Transverse colon (tissue), 4 donors: Measurements from ENCODE around the gene SMG9. TPM values are rescaled to one million over a fixed set of nuclear protein-coding genes. Genes with fewer than 3 reads are reported as not detected.

Experiments
- DNase-seq: peaks from one replicate; pipeline ENCODE4 v3.0.0-alpha.2; 2019
- H3K27ac ChIP-seq, 4 donors: fragments of 200-600 bp; sonication (generic); 2 replicates each; pipeline ENCODE4 v1.5.1; 2016 to 2018; ENCODE audit warnings: inconsistent platforms in 4 of 4
- H3K27me3 ChIP-seq: fragments of 200-600 bp; sonication (generic); 2 replicates; pipeline ENCODE4 v1.5.1; 2017; ENCODE audit warnings: inconsistent platforms
- H3K36me3 ChIP-seq, 4 donors: fragments of 200-600 bp; sonication (generic); 2 replicates each; pipeline ENCODE4 v1.5.1; 2017 to 2019; ENCODE audit warnings: inconsistent platforms in 4 of 4
- H3K4me1 ChIP-seq, 4 donors: fragments of 200-600 bp; sonication (generic); 2 replicates each; pipeline ENCODE4 v1.5.1; 2017 to 2020; ENCODE audit warnings: inconsistent platforms in 4 of 4
- H3K4me3 ChIP-seq, 4 donors: fragments of 200-600 bp; sonication (generic); 1 replicate in 1 of 4; 2 replicates in 3 of 4; pipeline versions ENCODE4 v1.5.1 to v1.6.1; 2017 to 2019; ENCODE audit warnings: inconsistent platforms in 4 of 4
- H3K9me3 ChIP-seq, 2 donors: fragments of 200-600 bp; sonication (generic); 2 replicates each; pipeline ENCODE4 v1.5.1; 2017 to 2019; ENCODE audit warnings: inconsistent platforms in 2 of 2
- EP300 ChIP-seq: sonication (generic); formaldehyde crosslinking; IDR thresholded peaks from one replicate; pipeline ENCODE4 v1.6.1; 2017; ENCODE audit warnings: antibody characterized with exemption, low read depth
- POLR2A ChIP-seq: fragments of 450-650 bp; IDR thresholded peaks from one replicate; pipeline ENCODE4 v1.6.1; 2016; ENCODE audit warnings: antibody characterized with exemption, mild to moderate bottlenecking, moderate library complexity
- POLR2AphosphoS5 ChIP-seq, 3 donors: sonication (generic); formaldehyde crosslinking; IDR thresholded peaks; one replicate each; pipeline ENCODE4 v1.6.1; 2016; ENCODE audit warnings: antibody characterized with exemption in 3 of 3
- WGBS, 2 donors: methylation state at CpG; one replicate each; pipeline ENCODE4 v1.1.5; 2018; ENCODE audit warnings: low coverage in 1 of 2; 5-methylcytosine and 5-hydroxymethylcytosine counted together
- in situ Hi-C, 4 donors: fragments of 200-750 bp; cut with MboI; loops; one replicate each; pipeline versions ENCODE4 v1.15.0 to v1.15.1; 2017; ENCODE audit warnings: low sequenced_read_pairs in 3 of 4, low pct_ligation_motif_present in 1 of 4, low pct_unique_long_range_greater_than_20kb in 1 of 4
- intact Hi-C: fragments of 100-400 bp; cut with DNase I; formaldehyde crosslinking; loops from one replicate; pipeline ENCODE4 v1.15.1; 2023; ENCODE audit warnings: low total_unique reads
- total RNA-seq, 4 donors: library from RNA; depleted of rRNA; stranded (reverse); fragments of >200 nt; gene quantifications; one replicate each; pipeline ENCODE4 v1.1.0, GENCODE V29; 2016
- TF ChIP-seq, protein P1 (sequence below), 5 experiments: fragments of 200-600 bp in 3 of 5; fragments of 450-650 bp in 2 of 5; sonication (generic) in 3 of 5; IDR thresholded peaks; 1 replicate in 2 of 5; 2 replicates in 3 of 5; pipeline ENCODE4 v1.5.1; 2016 to 2017; ENCODE audit warnings: antibody characterized with exemption in 5 of 5, inconsistent platforms in 3 of 5, mild to moderate bottlenecking in 2 of 5, moderate library complexity in 1 of 5

The SMG9 gene
- total RNA-seq, 4 donors from 2014 or later, result 4.1 to 68.7 (median 13.8) TPM

DNA sequence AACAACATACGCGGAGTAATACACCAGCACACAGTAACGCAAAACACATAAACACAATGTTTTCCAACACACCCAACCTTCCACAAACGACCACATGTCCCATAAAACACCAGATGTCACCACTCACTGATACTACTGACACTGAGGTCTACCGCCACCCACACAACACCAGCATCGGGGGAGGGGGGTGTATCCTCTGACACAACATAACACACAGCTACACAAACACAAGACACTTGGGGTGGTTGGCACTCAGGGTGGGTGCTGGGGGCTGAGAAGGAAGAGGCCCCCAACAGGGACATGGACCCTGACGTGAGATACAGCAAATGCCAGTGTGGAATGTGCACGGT, 27.5 kb upstream of the SMG9 start:
- intact Hi-C loops, result loop anchor here (5.0 kb wide), 1 partner anchor 35 kb away; no protein-coding TSS in a partner anchor
- Histone ChIP-seq H3K4me3 (no peak overlapping the region), H3K9me3 (no peaks in the 10 kb centered on the region), H3K36me3 (no peaks in the 10 kb centered on the region), H3K4me1 (peaks cover 30 to 64% (median 49%) of the 10 kb centered on the region in 4 donors), H3K27me3 (no peaks in the 10 kb centered on the region), H3K27ac (peak overlapping the region in 3 of 4 donors; percentile 44 to 67 (median 47))
- no peak for DNase-seq
- 0 to 31% methylated on average over 1 to 8 of the region's 8 CpGs for WGBS, 2 donors
- in situ Hi-C loops, result no loop called here
- TF ChIP-seq EP300 (no peak), POLR2A (no peak), POLR2AphosphoS5 (IDR thresholded peaks at IDR 0.05) (no peak)
- TF ChIP-seq, protein P1, sequence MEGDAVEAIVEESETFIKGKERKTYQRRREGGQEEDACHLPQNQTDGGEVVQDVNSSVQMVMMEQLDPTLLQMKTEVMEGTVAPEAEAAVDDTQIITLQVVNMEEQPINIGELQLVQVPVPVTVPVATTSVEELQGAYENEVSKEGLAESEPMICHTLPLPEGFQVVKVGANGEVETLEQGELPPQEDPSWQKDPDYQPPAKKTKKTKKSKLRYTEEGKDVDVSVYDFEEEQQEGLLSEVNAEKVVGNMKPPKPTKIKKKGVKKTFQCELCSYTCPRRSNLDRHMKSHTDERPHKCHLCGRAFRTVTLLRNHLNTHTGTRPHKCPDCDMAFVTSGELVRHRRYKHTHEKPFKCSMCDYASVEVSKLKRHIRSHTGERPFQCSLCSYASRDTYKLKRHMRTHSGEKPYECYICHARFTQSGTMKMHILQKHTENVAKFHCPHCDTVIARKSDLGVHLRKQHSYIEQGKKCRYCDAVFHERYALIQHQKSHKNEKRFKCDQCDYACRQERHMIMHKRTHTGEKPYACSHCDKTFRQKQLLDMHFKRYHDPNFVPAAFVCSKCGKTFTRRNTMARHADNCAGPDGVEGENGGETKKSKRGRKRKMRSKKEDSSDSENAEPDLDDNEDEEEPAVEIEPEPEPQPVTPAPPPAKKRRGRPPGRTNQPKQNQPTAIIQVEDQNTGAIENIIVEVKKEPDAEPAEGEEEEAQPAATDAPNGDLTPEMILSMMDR (IDR thresholded peaks at IDR 0.05), result no peak

- TF ChIP-seq, protein P1 (IDR thresholded peaks at IDR 0.05), result no peak
- TF ChIP-seq POLR2A (no peak), POLR2AphosphoS5 (IDR thresholded peaks at IDR 0.05) (no peak)
- Histone ChIP-seq H3K36me3 (no peaks in the 10 kb centered on the region), H3K27me3 (no peaks in the 10 kb centered on the region), H3K9me3 (no peaks in the 10 kb centered on the region), H3K4me1 (peaks cover 30 to 68% (median 51%) of the 10 kb centered on the region in 4 donors), H3K4me3 (no peak overlapping the region), H3K27ac (peak overlapping the region; percentile 82 to 86 (median 84))
- in situ Hi-C loops, result no loop called here
- WGBS, 2 donors, result 75 to 77% methylated on average over 4 to 14 of the region's 14 CpGs
- intact Hi-C loops, result loop anchor here (5.0 kb wide), 1 partner anchor 34 kb away; no protein-coding TSS in a partner anchor
- DNase-seq, result no peak
These were observed 27.0 kb upstream of the SMG9 start for GRCh38 chr19:43781630-43782310.

DNA sequence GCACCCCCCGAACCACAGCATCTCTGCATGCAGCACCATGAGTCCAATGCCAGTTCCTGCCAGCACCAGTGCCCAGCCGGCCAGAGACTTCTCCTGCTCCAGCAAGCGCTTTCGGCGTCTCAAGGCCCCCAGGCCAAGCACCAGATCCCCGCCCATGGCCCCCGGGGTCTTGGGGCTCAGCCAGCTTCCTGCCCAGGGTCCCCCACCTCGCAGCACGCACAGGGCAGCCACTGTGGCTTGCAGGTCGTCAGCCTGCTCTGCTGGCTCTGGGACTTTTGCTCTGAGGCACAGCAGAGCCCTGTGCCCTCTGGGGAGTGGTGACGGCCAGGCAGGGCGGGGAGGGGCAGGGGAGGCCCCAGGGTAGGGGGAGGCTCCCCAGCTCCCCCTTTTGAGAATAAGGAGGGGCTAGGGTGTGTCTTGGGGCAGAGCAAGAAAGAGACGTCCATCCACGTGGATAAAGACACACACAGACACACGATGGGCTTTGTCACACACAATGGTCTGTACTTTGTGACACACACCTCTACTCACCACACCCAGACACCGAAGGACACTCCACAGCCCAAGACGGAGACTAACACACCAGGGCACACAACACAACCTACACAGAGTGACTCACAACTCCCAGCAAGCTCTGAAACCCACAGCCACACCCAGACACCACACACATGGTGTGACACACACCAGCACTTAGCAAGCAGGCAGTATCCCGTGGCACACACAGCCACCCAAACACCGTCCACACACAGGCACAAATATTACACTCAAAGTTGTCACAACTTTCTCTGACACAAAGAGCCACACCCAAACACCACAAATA, 26.2 kb upstream of the SMG9 start, which contains the start of gene KCNN4:
Gene KCNN4, minus strand, starts transcription at position 268 of the 820 bp plus-strand sequence. Its CDS starts 112 bp downstream, at position 156.
- WGBS, 2 donors, result 6% methylated on average over 16 of the region's 19 CpGs; no CpG with 5 or more reads in 1 of the 2 donors
- Histone ChIP-seq H3K27ac (peak within 1 kb of the TSS; percentile 82 to 86 (median 84)), H3K36me3 (no peaks in the 10 kb centered on the region), H3K27me3 (no peaks in the 10 kb centered on the region), H3K9me3 (no peaks in the 10 kb centered on the region), H3K4me1 (peaks cover 34 to 75% (median 51%) of the 10 kb centered on the region in 4 donors), H3K4me3 (peak within 1 kb of the TSS in 3 of 4 donors; percentile 19 to 52 (median 43))
- intact Hi-C loops, result loop anchor here (5.0 kb wide), 1 partner anchor 34 kb away; no protein-coding TSS in a partner anchor
- peak; percentile 88 for DNase-seq
- in situ Hi-C loops, result no loop called here
- peak; percentile 83 to 96 (median 96) for TF ChIP-seq POLR2AphosphoS5 (IDR thresholded peaks at IDR 0.05)
- TF ChIP-seq POLR2A, result peak; percentile 94
- no peak for TF ChIP-seq EP300
- TF ChIP-seq, protein P1 (IDR thresholded peaks at IDR 0.05), result no peak

GRCh38 chr19:43779820-43780219, 25.1 kb upstream of the SMG9 start:
- in situ Hi-C loops, result no loop called here
- peak overlapping the region in 3 of 4 donors; percentile 19 to 52 (median 43) for H3K4me3 ChIP-seq
- 16% methylated on average over 3 of the region's 3 CpGs; no CpG with 5 or more reads in 1 of the 2 donors for WGBS, 2 donors
- TF ChIP-seq POLR2AphosphoS5 (IDR thresholded peaks at IDR 0.05), result peak in 1 of 3 donors; percentile 19
- TF ChIP-seq, protein P1 (IDR thresholded peaks at IDR 0.05), result peak in 2 of 5 experiments; percentile 31 to 55
- TF ChIP-seq EP300, result no peak
- peak overlapping the region; percentile 82 to 86 (median 84) for H3K27ac ChIP-seq
- DNase-seq, result no peak
- no peaks in the 10 kb centered on the region for H3K36me3 ChIP-seq
- intact Hi-C loops, result loop anchor here (5.0 kb wide), 1 partner anchor 33 kb away; no protein-coding TSS in a partner anchor
- no peaks in the 10 kb centered on the region for H3K9me3 ChIP-seq
- H3K27me3 ChIP-seq, result no peaks in the 10 kb centered on the region
- H3K4me1 ChIP-seq, result peaks cover 34 to 81% (median 52%) of the 10 kb centered on the region in 4 donors
